GM19351 (cell line): ENCODE data around the gene N4BP2.
"Not testable (repeated sequence)": the region's sequence is repeated elsewhere in the genome, so short reads cannot be mapped to it uniquely, and the experiment has no call there.

Source experiments
- ATAC-seq: cut with Tn5 transposase; IDR thresholded peaks from one replicate; pipeline ENCODE4 v1.9.1; 2021; ENCODE audit warnings: mild to moderate bottlenecking, moderate library complexity; ENCODE audit not compliant: unreplicated experiment

The N4BP2 gene

DNA sequence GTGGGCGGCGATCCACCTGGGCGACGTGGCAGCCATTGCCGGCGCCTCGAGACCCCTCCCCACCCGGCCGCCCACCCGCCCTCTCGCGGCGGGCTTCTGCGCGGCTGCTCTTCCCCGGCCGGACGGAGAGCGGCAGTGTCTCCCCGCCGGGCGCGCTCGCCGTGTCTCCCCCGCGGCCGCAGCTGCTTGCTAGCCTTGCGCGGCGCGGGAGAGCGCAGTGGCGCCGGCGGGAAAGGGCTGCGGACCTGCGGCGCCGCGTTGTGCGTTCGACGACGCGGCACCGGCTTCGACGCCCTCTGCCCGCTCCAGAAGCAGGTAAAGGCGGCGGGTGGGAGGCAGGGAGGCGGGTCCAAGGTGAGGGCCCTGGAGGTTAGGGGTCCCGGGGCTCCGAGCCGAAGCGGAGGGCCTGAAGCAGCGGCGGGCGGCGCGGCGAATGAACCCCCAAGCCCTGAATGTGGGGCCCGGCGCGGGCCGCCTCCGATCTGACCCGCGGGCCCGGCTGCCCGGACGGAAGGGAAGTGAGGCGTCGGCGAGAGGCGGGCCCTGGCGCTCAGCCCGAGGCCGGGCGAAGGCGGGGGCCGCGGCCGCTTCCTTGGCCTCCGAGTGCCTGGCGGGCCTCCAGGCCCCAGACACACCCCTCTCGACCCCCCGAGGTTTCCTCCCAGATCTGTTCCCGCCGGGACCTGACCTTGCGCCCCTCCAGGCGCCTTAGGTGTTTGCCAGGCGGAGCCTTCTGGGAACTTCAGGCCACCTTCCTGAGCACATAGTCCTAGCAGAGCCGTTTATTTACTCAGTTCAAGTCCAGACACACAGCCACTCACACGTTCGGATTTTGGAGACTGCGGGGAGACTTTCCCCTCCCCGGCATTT, at the start of gene N4BP2:
Gene N4BP2 (plus strand): TSS at position 135 of the 870 bp plus-strand sequence. CDS start 40,491 bp downstream, outside the sequence.
- peak; percentile 47 for ATAC-seq

DNA sequence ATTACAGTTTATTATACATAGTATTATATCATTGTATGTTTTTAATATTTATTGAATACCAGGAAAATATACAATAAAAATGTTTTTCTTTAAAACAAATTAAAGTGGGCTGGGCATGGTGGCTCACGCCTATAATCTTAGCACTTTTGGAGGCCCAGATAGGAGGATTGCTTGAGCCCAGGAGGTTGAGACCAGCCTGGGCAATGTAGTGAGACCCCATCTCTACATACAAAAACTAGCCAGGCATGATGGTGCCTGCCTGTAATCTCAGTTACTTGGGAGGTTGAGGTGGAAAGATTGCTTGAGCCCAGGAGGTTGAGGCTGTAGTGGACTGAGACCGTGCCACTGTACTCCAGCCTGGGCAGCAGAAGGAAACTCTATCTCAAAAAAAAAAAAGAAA, 40.6 kb upstream of the N4BP2 start:
- ATAC-seq = no peak

DNA sequence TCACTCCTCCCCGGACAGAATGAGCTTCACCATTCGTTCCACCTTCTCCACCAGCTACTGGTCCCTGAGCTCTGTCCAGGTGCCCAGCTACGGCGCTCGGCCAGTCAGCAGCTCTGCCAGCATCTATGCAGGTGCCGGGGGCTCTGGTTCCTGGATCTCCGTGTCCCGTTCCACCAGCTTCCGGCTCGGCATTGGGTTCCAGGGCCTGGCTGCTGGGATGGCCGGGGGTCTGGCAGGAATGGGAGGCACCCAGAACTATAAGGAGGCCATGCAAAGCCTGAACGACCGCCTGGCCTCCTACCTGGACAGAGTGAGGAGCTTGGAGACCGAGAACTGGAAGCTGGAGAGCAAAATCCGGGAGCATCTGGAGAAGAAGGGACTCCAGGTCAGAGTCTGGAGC, 36.4 kb upstream of the N4BP2 start:
- no peak for ATAC-seq

DNA sequence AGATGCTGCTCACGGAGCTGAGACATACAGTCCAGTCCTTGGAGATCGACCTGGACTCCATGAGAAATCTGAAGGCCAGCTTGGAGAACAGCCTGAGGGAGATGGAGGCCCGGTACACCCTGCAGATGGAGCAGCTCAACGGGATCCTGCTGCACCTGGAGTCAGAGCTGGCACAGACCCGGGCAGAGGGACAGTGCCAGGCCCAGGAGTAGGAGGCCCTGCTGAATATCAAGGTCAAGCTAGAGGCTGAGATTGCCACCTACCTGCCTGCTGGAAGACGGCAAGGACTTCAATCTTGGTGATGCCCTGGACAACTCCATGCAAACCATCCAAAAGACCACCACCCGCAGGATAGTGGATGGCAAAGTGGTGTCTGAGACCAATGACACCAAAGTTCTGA, 35.5 kb upstream of the N4BP2 start:
- ATAC-seq = not testable (repeated sequence)

DNA sequence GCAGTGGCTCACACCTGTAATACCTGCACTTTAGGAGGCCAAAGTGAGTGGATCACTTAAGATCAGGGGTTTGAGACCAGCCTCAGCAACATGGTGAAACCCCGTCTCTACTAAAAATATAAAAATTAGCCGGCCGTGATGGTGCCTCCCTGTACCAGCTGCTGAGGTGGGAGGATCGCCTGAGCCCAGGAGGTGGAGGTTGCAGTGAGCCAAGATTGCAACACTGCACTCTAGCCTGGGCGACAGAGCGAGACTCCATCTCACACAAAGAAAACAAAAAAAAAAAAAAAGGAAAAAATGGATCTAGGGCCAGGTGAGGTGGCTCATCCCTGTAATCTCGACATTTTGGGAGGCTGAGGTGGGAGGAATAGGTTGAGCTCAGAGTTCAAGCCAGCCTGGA, 32.6 kb upstream of the N4BP2 start:
- ATAC-seq = not testable (repeated sequence)

DNA sequence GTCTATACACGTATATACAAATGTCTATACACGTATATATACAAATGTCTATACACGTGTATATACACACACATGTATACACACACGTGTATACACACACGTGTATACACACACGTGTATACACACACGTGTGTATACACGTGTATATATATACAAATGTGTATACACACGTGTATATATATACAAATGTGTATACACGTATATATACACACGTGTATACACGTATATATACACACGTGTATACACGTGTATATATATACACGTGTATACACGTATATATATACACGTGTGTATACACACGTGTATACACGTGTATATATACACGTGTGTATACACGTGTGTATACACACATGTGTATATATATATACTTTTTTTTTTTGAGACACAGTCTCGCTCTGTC, 23.9 kb upstream of the N4BP2 start:
- ATAC-seq = no peak

DNA sequence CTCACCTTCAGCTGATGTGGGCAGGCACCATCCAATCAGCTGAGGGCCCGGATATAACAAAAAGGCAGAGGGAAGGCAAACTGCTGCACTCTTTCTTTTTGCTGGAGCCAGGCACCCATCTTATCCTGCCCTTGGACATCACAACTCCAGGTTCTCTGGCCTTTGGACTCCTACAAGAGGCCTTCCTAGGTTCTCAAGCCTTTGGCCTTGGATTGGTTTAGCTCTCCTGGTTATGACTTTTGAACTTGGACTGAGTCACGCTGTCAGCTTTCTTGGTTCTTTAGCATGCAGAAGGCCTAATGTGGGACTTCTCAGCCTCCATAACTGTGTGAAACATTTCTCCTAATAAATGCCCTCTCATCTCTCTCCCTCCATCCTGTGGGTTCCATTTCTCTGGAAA, 23.0 kb upstream of the N4BP2 start:
- no peak for ATAC-seq

DNA sequence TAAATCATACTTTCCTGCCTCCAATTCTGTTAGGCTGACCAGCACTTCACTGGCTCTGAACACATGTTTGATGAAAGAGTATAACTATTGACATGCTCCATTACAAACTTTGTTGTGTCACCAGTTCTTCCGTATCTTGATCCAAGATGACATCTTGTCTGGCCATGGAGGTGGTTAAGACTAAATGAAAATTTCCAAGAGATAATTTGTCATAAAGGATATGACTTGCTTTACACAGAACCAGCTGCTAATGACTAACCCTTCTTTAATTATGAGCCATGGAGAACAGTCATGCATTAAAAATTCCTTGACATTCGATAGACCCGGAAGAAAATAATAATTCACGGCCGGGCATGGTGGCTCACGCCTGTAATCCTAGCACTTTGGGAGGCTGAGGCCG, 17.7 kb upstream of the N4BP2 start:
- ATAC-seq = no peak

DNA sequence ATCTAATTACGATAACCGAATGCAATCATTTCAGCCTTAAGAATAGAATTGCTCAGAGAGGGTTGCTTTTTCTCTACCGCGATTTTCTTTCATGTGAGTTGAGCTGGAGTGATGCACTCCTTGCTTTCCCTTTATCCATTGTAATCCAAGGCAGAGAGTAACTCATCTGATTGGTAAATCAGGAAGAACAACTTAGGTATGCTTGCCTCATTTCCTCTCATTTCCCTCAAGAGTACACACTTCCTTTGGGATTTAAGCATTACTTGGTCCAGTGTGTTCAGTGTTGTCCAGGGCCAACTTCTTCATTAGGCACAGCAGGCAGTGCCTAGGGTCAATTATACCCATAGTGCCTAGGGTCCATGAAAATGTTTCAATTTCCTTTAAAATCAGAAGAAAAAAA, 15.7 kb upstream of the N4BP2 start:
- no peak for ATAC-seq

DNA sequence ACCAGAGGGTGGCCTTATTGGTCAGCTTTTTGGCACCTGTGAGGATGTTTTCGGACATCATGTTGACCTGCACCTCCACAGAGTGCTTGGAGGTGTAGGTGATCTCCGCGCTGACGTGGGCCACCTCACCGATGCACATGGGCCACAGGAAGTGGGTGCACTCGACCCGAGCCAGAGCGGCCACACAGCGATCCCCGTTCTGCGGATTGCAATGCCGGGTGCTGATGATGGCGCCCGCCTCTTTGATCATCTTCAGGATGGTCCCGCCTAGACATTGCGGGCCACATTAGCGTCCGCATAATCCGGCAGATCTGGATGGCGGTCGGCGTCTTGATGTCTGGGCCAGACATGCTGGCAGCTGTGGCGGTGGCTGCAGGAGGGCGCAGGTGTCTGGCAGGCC, 12.9 kb upstream of the N4BP2 start:
- ATAC-seq = no peak

DNA sequence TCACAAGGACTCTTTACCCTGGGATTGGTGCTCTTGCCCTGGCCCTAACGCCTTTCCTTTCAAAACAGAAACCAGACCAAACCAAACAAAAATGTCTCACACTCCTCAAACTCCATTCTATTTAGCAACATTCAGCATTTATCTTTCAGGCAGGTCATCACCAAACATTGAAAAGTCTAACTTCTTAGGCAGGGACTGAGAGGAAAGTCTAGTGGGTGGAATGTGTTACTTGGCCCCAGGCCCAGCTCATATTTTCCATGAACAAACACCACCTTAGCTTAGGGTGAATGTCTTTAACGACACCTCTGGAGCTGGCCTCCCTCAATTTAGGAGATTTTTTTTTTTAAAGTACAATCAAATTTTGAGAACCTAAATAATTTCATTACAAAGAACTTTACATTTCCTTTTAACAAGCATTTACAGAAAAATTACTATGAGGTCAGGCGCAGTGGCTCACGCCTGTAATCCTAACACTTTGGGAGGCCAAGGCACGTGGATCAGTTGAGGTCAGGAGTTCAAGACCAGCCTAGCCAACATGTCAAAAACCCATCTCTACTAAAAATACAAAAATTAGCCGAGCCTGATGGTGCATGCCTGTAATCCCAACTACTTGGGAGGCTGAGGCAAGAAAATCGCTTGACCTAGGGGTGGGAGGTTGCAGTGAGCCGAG, 10.2 kb upstream of the N4BP2 start:
- ATAC-seq = no peak

DNA sequence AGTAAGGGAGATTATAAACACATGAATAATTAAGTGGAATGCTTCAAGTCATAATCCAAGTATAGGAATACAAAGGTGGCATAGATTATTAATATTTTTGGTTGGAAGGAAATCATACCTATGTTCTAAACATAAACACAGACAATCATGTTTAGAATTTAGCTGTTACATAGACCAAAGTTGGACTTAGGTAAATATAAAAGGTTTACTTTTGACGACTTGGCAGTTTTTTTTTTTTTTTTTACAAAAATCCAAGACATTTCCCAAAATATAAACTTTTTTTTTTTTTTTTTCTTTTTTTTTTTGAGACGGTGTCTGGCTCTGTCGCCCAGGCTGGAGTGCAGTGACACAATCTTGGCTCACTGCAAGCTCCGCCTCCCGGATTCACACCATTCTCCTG, 3.5 kb upstream of the N4BP2 start:
- ATAC-seq = no peak

DNA sequence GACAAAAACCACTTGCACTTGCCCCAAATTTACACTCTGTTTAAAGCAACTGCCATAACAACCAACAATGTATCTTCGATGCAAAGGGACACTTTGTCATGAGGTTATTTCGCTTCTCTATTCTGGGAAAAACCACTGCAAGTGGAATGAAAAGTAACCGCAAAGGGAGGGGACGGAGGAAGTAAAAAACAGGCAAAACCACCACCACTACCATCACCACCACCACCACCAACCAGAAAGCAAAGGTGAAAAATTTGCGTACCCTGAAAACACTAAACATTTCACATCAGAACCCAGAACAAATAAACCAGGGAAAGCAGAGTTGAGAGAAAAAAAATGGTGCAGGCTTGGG, 1.2 kb upstream of the N4BP2 start:
- ATAC-seq = peak; percentile 4

DNA sequence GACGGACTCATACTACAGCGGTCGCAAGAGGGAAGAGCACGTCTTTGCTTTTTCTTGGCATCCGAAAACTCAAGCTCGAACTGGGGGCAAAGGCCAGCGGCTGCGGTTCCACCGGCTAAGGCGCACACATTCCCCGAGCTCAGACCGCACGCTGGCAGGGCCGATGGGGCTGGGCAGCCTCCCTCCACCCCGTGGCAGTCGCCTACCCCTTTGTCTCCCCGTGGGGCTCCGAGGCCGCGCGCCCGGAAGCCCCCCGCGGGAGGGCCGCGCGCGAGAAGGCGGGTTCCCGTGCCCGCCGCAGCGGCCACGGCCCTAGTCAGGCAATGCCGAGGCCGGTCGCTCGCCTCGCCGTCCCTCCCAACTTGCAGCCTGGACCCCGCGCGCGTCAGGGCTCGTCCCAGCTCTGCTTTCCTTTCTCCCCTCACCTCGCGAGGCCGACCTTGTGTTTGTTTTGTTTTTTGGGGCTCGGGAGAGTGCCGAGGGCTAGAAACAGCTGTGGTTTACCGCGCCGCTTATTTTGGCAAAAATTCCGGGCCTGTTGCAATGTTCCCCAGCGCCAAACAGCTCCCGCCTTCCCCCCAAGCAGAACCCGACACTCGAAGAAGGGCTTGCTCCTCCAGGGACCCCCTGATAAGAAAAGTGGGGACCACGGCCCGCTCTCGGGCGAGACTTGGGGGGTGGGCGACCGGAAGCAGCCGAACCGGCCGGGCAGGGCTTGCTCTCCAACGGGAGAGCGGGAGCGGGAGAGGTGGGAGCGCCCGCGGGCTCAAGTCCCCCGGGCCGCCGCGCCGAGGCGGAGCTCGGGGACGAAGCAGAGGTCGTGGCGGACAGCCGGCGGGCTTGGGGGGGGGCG, 561 bp upstream of the N4BP2 start:
- ATAC-seq = peak; percentile 25

DNA sequence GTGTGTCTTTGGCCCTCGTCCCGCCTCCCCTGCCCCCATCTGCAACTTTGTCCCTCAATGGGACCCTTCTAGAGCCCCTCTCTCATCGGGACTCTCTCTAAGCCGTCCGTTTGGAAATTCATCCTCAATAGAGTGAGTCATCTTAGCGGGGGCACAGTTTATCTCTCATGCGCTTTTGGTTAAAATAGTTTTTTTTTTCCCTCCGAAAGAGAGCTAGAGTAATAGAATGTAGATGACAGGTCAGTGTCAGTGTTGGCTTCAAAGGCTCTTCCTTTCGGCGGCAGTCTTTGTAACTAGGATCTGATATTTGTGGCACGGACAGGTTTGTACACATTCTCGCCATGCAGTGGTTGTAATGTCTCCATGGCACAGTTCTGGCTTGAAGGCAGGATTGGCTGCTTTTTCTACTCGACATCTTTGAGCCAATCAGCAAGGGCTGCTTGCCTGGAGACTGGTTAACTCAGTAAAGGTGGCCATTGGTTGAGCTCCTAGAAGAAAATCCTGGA, 989 bp downstream of the N4BP2 start:
- peak; percentile 72 for ATAC-seq

DNA sequence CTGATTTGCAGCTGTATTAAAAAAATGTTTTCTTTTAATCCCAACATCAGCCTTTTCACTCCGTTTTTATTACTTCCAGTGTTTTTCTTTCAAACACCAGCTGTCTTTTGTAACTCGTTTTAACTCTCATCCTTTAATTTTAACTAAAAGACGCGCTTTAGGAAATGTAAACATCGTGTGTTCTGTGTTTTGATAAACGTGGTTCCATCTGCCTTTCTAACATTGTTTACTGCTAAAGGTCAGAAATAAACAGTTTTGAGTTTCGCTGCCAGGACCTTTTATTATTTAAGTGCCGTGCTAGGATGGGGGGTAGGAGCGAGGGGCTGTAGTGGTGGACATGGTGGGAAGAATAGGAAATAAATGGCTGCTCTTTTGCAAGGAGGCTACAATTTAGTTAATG, 1.5 kb downstream of the N4BP2 start:
- ATAC-seq = no peak

DNA sequence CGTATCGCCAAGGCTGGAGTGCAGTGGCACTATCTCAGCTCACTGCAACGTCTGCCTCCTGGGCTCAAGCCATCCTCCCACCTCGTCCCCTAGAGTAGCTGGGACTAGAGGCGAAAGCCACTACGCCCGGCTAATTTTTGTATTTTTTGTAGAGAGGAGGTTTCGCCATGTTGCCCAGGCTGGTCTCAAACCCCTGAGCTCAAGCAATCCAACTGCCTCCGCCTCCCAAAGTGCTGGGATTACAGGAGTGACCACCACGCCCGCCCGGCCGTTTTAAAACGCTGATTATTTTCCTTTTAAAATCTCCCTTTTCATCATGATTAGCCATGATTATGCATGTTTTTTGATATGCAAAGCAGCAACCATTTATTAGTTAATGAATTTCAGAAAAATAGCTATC, 2.2 kb downstream of the N4BP2 start:
- no peak for ATAC-seq

DNA sequence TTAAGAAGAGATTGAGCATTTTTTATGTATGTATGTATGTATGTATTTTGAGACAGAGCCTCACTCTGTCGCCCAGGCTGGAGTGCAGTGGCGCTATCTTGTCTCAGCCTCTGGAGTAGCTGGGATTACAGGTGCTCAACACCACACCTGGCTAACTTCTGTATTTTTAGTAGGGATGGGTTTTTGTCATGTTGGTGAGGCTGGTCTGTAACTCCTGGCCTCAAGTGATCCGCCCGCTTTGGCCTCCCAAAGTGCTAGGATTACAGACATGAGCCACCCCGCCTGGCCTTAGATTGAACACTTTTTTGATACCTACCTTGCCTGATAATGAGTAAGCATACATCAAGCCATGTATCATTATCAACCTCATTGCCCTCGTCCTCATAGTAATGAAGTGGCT, 2.7 kb downstream of the N4BP2 start:
- ATAC-seq = no peak

DNA sequence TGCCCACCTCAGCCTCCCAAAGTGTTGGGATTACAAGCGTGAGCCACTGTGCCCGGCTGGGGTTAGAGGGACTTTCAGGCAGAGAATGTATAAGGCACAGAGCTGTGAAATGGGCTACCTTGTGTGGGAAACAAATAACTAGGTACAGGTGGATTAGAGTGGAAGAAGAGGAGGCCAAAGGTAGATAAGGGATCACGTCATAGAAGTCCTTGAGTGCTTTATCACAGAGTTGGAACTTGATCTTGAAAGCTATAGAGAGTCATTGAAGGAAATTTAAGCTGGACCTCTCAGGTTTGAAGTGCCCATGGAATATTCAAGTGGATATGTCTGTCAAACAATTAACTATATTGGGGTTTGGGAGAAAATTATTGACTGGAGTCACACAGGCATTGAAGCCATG, 8.4 kb downstream of the N4BP2 start:
- no peak for ATAC-seq

DNA sequence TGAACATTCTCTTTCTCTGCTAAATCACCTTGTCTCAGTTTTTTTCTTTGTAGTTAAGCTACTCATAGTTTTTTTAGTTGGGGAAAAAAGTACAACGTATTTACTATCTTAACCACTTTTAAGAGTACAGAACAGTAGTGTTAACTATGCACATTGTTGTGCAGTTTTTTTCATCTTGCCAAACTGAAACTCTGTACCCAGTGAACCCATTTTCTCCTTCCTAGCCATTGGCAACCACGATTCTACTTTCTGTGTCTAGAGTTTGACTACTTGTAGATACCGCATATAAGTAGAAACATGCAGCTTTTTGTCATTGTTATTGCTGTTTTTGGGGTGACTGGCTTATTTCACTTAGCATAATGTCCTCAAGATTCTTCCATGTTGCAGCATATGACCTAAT, 10.0 kb downstream of the N4BP2 start:
- no peak for ATAC-seq

DNA sequence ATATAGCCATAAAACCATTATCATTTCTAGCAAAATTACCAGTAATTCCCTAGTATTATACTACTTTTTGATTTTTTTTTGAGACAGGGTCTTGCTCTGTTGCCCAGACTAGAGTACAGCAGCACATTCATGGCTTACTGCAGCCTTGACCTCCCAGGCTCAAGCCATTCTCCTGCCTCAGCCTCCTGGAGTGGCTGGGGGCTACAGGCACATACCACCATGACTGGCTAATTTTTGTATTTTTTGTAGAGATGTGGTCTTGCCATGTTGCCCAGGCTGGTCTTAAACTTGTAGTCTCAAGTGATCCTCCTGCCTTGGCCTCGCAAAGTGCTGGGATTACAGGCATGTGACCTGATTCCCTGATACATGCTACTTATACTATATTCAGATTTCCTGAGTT, 13.7 kb downstream of the N4BP2 start:
- ATAC-seq = no peak
